ENCODE measurements around the gene SYCN. TPM values are rescaled to one million over a fixed set of nuclear protein-coding genes. Genes with fewer than 3 reads are reported as not detected.

Gene SYCN
- total RNA-seq, 2 donors from 2014 or later = not detected

GRCh38 chr19:39162441-39163043 is 41.5 kb downstream of the SYCN start:
- no peak for ATAC-seq
- intact Hi-C loops (cut with DNase I) = no loop called here
- no peak for DNase-seq

- ATAC-seq (no peak), DNase-seq (no peak)
- intact Hi-C loops (cut with DNase I) = no loop called here
Measured at GRCh38 chr19:39160889-39161672, 43.0 kb downstream of the SYCN start.

DNA sequence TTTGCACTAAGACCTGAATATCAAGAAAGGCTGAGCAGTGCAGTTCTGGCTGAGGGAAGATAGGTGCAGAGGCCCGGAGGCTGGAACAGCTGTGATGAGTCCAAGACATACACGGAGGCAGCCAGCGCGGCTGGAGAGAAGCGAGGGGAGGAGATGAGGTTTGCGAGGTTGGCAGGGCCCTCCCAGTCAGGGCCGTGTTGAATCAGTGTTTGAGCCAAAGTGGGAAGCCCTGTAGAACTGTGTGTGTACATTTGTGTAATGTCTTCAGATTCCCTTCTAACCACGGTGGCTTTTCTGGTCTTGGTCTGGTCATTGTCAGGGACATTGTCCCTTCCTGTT is 43.6 kb downstream of the SYCN start:
- intact Hi-C loops (cut with DNase I) = no loop called here
- DNase-seq (peak; percentile 75), ATAC-seq (peak; percentile 49 to 85)

DNA sequence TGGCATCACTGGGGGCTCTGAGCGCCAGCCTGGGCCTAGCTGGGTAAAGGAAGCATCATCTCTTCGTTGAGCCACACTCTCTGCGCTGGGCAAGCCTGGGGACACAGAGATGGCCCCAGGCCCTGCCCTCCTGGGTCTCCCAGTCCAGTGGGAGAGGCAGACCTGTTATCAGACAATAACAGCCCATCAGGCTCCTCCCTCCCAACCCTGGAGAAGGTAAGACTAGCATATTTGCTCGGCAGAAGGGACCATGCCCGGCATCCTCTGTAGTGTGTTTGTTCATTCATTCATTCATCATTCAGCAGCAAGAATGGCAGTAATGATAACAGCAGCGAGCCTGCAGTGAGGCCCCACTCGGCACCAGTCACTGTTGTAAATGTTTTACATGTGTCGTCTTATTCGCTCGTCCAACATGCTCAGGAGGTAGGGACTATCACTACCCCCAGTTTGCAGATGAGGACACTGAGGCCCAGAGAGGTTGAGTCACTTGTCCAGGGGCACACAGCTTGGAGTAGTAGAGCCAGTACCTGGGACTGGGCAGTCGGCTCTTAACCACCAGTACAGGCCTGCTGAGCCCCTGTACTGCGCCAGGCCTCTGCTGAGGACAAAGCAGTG is 45.3 kb downstream of the SYCN start:
- no peak for DNase-seq
- intact Hi-C loops (cut with DNase I) = no loop called here
- no peak for ATAC-seq

- ATAC-seq = no peak
- intact Hi-C loops (cut with DNase I) = no loop called here
- DNase-seq = no peak
Measured at GRCh38 chr19:39157997-39158389, 46.1 kb downstream of the SYCN start.

- DNase-seq (no peak), ATAC-seq (no peak)
- intact Hi-C loops (cut with DNase I) = no loop called here
Measured at GRCh38 chr19:39157275-39157996, 46.6 kb downstream of the SYCN start.

DNA sequence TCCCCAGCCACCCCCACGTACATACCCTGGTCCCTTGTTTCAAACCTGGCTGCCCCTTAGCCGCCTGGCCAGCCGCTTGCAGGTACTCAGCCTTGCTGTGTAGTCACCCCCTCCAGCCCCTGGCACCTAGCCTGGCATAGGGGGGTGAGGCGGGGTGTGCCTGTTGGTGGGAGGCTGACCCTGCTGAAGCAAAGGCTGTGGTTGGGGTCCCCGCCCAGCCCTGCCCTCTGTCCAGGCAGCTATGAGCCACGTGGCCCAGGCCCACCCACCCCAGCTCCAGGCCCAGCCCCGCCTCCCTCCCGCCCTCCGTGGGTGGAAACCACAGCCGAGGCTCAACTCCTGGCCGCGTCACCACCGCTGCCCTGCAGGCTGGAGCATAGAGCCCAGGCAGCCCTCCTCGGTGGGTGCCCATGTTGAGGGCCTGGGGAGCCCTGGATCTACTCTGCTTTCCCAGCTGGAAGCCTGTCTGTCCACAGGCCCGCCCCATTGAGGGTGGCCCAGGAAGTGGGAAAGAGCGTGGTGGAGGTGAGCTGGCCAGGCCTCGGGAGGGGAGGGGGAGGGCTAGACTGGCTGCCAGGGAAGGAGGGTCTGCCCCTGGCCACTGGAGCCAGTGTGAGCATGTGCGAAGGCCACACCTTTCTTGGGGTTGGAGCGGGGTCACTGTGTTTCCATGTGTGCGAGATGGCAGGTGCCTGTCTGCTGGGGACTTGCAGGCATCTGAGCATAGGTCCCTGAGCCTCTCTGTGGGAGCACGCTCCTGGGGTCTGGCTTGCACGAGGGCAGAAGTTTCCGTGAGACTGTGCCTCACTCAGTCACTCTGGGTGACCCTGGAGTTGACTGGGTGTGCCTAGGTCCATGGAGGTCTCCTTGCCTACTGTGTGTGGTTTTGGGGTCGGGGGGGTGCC is 47.5 kb downstream of the SYCN start:
- ATAC-seq (peak; percentile 42 to 62), DNase-seq (no peak)
- intact Hi-C loops (cut with DNase I) = no loop called here

DNA sequence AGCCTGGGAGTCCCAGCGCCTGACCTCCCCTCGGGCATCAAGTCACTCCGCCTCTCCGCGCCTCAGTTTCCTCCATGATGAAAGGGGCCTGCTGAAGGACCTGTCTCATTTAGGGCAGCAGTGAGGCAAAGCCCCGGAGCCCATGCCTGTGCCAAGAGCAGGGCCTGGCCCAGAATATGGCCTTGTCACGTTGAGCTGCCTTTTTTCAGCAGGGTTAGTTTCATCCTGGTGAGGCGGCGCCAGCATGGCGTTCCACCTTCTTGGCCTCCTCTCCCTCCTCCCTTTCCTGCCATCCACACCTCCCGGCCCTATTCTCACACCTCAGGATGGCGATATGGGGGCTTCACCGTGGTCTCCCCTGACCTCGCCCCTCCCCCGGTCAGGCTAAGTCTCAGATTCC is 48.3 kb downstream of the SYCN start:
- DNase-seq = no peak
- no peak for ATAC-seq
- intact Hi-C loops (cut with DNase I) = no loop called here

- ATAC-seq = no peak
- intact Hi-C loops (cut with DNase I) = no loop called here
- DNase-seq = no peak
Measured at GRCh38 chr19:39155114-39155700, 48.9 kb downstream of the SYCN start.

DNA sequence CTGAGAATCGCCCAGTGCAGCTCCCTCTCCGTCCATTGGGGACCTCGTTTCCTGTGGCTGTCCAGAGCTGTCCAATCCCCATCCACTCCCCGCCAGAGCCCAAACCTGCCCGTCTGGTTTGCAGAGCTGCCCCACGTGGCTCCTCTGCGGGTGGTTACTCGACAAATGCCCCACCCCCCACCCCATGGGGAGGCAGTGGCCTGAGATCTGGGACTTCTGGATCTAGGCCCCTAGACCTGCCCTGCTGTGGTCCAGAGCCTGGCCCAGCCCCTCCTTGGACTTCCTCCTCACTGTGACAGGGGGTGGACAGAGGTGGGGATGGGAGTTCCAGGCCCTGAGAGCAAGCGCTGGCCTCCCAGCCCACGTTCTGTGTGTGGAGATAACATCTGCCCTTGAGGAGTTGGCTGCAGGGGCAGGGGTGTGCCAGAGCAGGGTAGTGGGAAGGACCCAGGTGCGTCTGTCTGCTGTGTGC is 49.4 kb downstream of the SYCN start:
- intact Hi-C loops (cut with DNase I) = no loop called here
- ATAC-seq = no peak
- DNase-seq = no peak

GRCh38 chr19:39154100-39154628 is 49.9 kb downstream of the SYCN start:
- no peak for DNase-seq
- no peak for ATAC-seq
- intact Hi-C loops (cut with DNase I) = no loop called here

Other genes with a start within 250 kb of the SYCN start
- 1 to 10 TPM; 7.2 to 7.8 TPM for gene FBXO17, start 228.5 kb downstream of the SYCN start, total RNA-seq
- 10 to 100 TPM; 19.2 to 19.8 TPM for gene FBXO27, start 171.7 kb downstream of the SYCN start, total RNA-seq
- gene ACP7, start 119.9 kb downstream of the SYCN start, total RNA-seq = not detected
- gene PAK4, start 78.5 kb downstream of the SYCN start, total RNA-seq = 10 to 100 TPM; 15.8 to 17.2 TPM
- gene NCCRP1, start 7.3 kb downstream of the SYCN start, total RNA-seq = not detected
- not detected for gene IFNL3, start 40.7 kb upstream of the SYCN start, total RNA-seq
- gene IFNL4, start 44.6 kb upstream of the SYCN start, total RNA-seq = not detected
- not detected for gene IFNL2, start 64.1 kb upstream of the SYCN start, total RNA-seq
- gene IFNL1, start 92.1 kb upstream of the SYCN start, total RNA-seq = not detected
- gene LRFN1, start 116.6 kb upstream of the SYCN start, total RNA-seq = 1 to 10 TPM in 1 of 2 donors, under 1 TPM in 1; 0.55 to 1.4 TPM
- 10 to 100 TPM; 29.6 to 43.8 TPM for gene GMFG, start 131.8 kb upstream of the SYCN start, total RNA-seq
- 10 to 100 TPM; 44.5 to 72.2 TPM for gene SAMD4B, start 138.2 kb upstream of the SYCN start, total RNA-seq
- gene PAF1, start 186.8 kb upstream of the SYCN start, total RNA-seq = 10 to 100 TPM; 34.5 to 38.4 TPM
- gene MED29, start 187.1 kb upstream of the SYCN start, total RNA-seq = 10 to 100 TPM; 21.3 to 25.1 TPM
- 100 to 1,000 TPM in 1 of 2 donors, 10 to 100 TPM in 1; 93.5 to 156 TPM for gene ZFP36, start 202.6 kb upstream of the SYCN start, total RNA-seq
- gene PLEKHG2, start 208.4 kb upstream of the SYCN start, total RNA-seq = 10 to 100 TPM; 13.7 to 28.0 TPM
- gene RPS16, start 231.7 kb upstream of the SYCN start, total RNA-seq = 1,000 to 10,000 TPM; 1,273 to 1,597 TPM
- gene SUPT5H, start 241.3 kb upstream of the SYCN start, total RNA-seq = 10 to 100 TPM; 61.1 to 70.1 TPM

Data from left cardiac atrium (tissue), 4 donors.